Naive thymus-derived CD8-positive, alpha-beta T cell (primary cell): Measurements from ENCODE around the gene MRPL45. TPM values are rescaled to one million over a fixed set of nuclear protein-coding genes. Genes with fewer than 3 reads are reported as not detected.

Source experiments
- ATAC-seq, 2 donors: fragments of 150-1000 bp; cut with Tn5 transposase in 1 of 2; sonication (Bioruptor Pico), chemical (Tn5 transposase) in 1 of 2; 1 replicate in 1 of 2; 2 replicates in 1 of 2; pipeline ENCODE4 v1.10.0; 2021; ENCODE audit warnings: mild to moderate bottlenecking in 2 of 2, moderate library complexity in 2 of 2
- POLR2A ChIA-PET: fragments of 350-600 bp; sonication (Branson Sonifier 250); formaldehyde crosslinking; loops from one replicate; lab custom pipeline; 2021; ENCODE audit warnings: antibody characterized with exemption; lab: Charles Lee
- DNase-seq, 10 donors: peaks; one replicate each; pipeline versions ENCODE4 v3.0.0 to v3.0.0-alpha.2; 2020 to 2022
- H3K27ac Mint-ChIP-seq, 10 donors: one replicate each; pipeline ENCODE4 v1.8.0; 2020 to 2022; ENCODE audit warnings: mild to moderate bottlenecking in 10 of 10, mixed read lengths in 10 of 10, moderate library complexity in 4 of 10, inconsistent platforms in 1 of 10
- H3K27me3 Mint-ChIP-seq, 5 donors: one replicate each; pipeline ENCODE4 v1.8.0; 2021 to 2022; ENCODE audit warnings: mixed read lengths in 5 of 5
- H3K36me3 Mint-ChIP-seq, 3 donors: one replicate each; pipeline ENCODE4 v1.8.0; 2020 to 2022; ENCODE audit warnings: mixed read lengths in 3 of 3, mild to moderate bottlenecking in 2 of 3, inconsistent platforms in 1 of 3
- H3K4me1 Mint-ChIP-seq, 4 donors: one replicate each; pipeline ENCODE4 v1.8.0; 2021 to 2022; ENCODE audit warnings: mixed read lengths in 4 of 4
- H3K4me3 Mint-ChIP-seq, 10 donors: one replicate each; pipeline ENCODE4 v1.8.0; 2020 to 2022; ENCODE audit warnings: mild to moderate bottlenecking in 10 of 10, mixed read lengths in 10 of 10, moderate library complexity in 6 of 10, inconsistent platforms in 1 of 10
- H3K9me3 Mint-ChIP-seq, 9 donors: one replicate each; pipeline ENCODE4 v1.8.0; 2020 to 2022; ENCODE audit warnings: mixed read lengths in 9 of 9, mild to moderate bottlenecking in 3 of 9, inconsistent platforms in 1 of 9, moderate library complexity in 1 of 9
- polyA plus RNA-seq, 3 donors: library from polyadenylated mRNA; unstranded; fragments of 300-500 nt; fragmentation: Illumina TruSeq; gene quantifications; one replicate each; pipeline ENCODE4 v1.2.3, GENCODE V29; 2021
- total RNA-seq, 8 experiments: library from RNA in 2 of 8; stranded (reverse) in 2 of 8; gene quantifications; one replicate each; pipeline ENCODE4 v1.2.3 and lab custom pipeline; 2021 to 2026

MRPL45 gene
- total and polyA plus RNA-seq, 5 experiments from 2014 or later = 21.6 to 34.7 (median 24.0) TPM

DNA sequence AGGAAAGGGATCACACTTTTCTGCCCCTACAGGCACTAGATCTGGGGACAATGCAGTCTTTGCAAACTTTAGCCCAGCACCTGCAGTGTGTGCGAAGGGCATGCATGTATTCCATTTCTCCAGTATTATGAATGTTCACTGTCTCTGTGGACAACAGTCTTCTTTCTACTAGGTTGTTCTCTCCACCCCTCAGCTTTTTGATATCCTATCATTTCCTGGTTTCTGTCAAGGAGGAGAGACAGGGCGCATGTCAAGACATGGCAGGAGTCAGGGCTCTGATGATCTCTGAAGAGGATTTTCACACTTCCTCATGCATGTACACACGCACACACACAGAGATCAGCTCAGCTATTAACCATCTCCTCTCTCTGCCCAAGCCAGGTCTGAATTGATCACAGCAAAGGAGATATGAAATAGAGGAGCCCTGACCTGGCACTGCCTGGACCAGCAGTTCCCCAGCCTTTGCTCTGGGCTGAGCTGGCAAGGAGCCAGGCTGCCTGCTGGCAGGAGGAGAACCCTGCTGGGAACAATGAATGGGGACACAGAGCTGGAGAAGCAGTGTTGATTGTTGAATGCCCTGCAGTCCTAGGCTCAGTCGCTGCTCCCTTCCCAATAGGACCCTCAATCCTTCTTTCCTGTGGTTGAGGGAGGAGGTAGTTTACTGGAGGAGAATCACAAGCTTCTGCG, 44.2 kb downstream of the MRPL45 start:
- POLR2A ChIA-PET = no interaction called here
- H3K4me1 Mint-ChIP-seq = peaks cover 0 to 2% (median 0%) of the 10 kb centered on the region in 4 donors
- H3K27me3 Mint-ChIP-seq = peaks cover 0 to 13% (median 5%) of the 10 kb centered on the region in 5 donors
- no peak for ATAC-seq
- H3K27ac Mint-ChIP-seq = no peak overlapping the region
- DNase-seq = no peak
- H3K36me3 Mint-ChIP-seq = no peaks in the 10 kb centered on the region
- no peak overlapping the region for H3K4me3 Mint-ChIP-seq
- H3K9me3 Mint-ChIP-seq = no peaks in the 10 kb centered on the region

DNA sequence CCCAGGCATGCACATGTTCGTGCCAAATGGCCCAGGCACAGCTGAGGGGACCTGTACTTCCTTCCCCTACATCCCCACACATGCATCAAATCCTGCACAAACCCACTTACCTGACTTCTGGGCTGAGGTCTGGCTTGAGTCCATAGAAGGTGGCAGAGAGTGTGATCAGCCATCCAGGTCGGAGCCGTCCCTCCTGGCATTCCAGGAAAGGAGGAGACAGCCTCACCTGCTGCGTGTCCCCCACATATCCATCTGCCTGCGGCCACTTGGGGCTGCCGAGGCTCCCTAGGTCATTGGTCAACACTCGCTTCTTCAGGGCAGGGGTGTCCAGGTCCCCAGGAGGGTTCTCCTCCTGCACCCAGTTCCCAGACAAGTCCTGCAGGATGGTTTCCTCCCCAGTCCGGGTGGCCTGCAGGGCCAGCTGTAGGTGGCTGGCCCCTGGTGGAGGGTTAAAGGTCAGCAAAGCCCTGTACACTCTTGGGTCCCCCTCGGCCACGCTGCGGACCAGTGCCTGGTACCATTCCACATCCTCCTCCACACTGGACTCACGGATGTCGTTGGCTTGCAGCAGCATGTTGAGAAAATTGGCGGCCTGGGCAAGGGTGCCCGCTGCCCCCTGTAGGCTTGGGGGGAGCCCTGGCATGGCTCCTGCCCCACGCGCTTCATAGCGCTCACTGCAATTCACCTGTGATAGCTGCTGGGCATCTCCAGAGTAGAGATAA, 46.1 kb downstream of the MRPL45 start:
- H3K4me1 Mint-ChIP-seq = no peaks in the 10 kb centered on the region
- POLR2A ChIA-PET = no interaction called here
- no peaks in the 10 kb centered on the region for H3K9me3 Mint-ChIP-seq
- ATAC-seq = no peak
- peaks cover 0 to 13% (median 2%) of the 10 kb centered on the region in 5 donors for H3K27me3 Mint-ChIP-seq
- H3K27ac Mint-ChIP-seq = no peak overlapping the region
- no peak for DNase-seq
- H3K4me3 Mint-ChIP-seq = no peak overlapping the region
- H3K36me3 Mint-ChIP-seq = no peaks in the 10 kb centered on the region

DNA sequence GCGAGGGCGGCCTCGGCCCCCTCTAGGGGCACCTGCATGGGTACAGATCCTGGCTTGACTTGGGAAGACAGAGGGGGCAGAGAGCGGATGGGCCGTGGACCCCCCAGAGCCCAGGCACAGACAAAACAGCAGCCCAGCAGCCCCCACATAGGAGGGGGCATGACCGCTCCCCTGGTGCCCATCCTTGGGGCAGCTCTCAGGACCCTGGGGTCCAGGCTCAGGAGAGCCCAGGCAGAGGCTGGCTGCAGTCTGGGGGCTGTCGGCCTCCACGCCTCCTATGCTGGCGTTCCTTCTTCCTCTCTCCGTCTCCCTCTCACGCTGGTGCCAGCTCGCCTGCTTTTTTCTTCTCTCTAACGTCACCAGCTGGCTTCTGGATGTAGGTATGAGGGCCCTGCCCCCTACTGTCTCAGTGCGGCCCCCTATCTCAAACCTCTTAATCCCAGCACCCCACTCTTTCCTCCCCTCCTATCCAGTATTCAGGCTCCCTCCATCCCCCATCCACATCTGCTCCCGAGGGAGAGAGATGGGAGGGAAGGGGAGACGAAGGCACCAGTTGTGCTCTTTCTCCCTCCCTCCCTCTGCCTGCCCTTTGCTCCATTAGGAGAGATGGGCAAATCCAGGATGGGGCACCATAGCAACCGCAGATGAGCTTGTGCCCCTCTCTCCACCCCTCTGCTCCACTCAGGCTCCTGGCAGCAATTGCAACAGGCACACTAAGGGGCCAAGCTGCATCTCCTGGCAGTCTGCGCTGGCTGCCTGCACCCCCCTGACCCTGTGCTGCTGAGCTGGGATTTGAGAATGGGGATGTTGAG, 46.8 kb downstream of the MRPL45 start, which contains the start of gene GPR179:
GPR179 (minus strand) TSS at position 349 of the 812 bp plus-strand sequence; CDS start at position 182, 167 bp downstream.
- Mint-ChIP-seq H3K27me3 (peaks cover 0 to 13% (median 2%) of the 10 kb centered on the region in 5 donors), H3K36me3 (no peaks in the 10 kb centered on the region), H3K4me1 (peaks cover 0 to 1% (median under 1%) of the 10 kb centered on the region in 4 donors), H3K9me3 (no peaks in the 10 kb centered on the region), H3K27ac (no peak within 1 kb of the TSS), H3K4me3 (no peak within 1 kb of the TSS)
- POLR2A ChIA-PET = no interaction called here
- DNase-seq (no peak), ATAC-seq (no peak)

DNA sequence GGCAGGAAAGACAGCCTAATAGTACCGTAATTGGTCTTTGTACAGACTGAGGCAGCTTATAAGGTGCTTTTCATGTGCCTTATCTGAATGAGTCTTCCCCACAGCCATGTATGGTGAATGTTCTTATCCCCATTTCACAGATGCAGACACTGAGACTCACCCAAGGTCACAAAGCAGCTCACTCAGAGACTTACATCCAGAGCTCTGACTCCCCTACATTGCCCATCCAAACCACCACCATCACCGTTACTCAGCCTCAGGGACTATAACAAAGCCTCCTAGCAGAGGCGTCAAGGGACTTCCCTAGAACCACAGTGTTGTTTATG, 47.4 kb downstream of the MRPL45 start:
- no peak overlapping the region for H3K27ac Mint-ChIP-seq
- H3K4me3 Mint-ChIP-seq = no peak overlapping the region
- no peak for ATAC-seq
- H3K36me3 Mint-ChIP-seq = no peaks in the 10 kb centered on the region
- H3K4me1 Mint-ChIP-seq = peaks cover 4 to 6% (median 4%) of the 10 kb centered on the region in 4 donors
- POLR2A ChIA-PET = no interaction called here
- no peaks in the 10 kb centered on the region for H3K9me3 Mint-ChIP-seq
- H3K27me3 Mint-ChIP-seq = peaks cover 0 to 13% (median 2%) of the 10 kb centered on the region in 5 donors
- no peak for DNase-seq

DNA sequence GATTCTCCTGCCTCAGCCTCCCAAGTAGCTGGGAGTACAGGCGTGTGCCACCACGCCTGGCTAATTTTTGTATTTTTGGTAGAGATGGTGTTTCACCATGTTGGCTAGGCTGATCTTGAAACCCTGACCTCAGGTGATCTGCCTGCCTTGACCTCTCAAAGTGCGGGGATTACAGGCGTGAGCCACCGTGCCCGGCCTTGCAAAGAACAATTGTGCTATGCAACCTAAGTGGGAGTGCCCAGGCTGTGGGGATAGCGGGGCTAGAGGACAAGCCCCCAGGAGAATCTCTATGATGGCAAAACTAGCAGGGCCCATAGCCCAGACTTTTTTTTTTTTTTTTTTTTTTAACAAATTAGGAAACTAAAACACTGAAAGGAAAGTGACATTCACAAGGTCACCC, 48.8 kb downstream of the MRPL45 start:
- ATAC-seq (no peak), DNase-seq (no peak)
- H3K4me3 Mint-ChIP-seq = no peak overlapping the region
- H3K27me3 Mint-ChIP-seq = peaks cover 0 to 13% (median 2%) of the 10 kb centered on the region in 5 donors
- peaks cover 4 to 9% (median 5%) of the 10 kb centered on the region in 4 donors for H3K4me1 Mint-ChIP-seq
- no peaks in the 10 kb centered on the region for H3K36me3 Mint-ChIP-seq
- H3K9me3 Mint-ChIP-seq = no peaks in the 10 kb centered on the region
- H3K27ac Mint-ChIP-seq = no peak overlapping the region
- POLR2A ChIA-PET = interaction anchor here (0.7 kb wide), 1 partner anchor 20 kb away, joined by 6 read pairs; no protein-coding TSS in a partner anchor

DNA sequence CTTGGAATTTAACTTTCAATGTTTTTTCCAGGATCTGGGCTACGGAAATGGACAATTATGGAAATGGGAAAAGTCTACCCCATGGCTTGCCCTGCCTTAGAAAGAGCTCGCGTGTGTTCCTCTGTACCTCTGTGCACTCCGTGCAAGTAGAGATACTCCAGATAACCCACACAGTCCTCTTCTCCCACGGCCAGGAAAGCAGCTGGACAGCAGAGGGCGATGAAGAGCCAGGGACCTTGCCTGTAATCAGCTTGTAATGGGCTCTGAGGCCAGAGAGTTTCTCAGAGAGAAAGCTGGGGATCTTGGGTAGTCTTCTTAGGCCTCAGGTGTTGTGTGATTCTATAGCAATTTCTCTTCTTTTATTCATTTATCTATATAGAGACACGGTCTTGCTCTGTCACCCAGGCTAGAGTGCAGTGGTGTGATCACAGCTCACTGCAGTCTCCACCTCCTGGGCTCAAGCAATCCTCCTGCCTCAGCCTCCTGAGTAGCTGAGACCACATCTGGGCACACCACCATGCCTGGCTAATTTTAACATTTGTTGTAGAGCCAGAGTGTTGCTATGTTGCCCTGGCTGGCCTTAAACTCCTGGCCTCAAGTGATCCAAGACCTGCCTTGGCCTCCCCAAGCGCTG, 52.2 kb downstream of the MRPL45 start:
- ATAC-seq (peak; percentile 55 to 69), DNase-seq (peak; percentile 67 to 90 (median 80))
- Mint-ChIP-seq H3K27me3 (peaks cover 0 to 5% (median 0%) of the 10 kb centered on the region in 5 donors), H3K36me3 (no peaks in the 10 kb centered on the region), H3K4me3 (peak overlapping the region in 2 of 10 donors; percentile 7 to 16), H3K27ac (peak overlapping the region in 4 of 10 donors; percentile 7 to 69 (median 12)), H3K9me3 (no peaks in the 10 kb centered on the region), H3K4me1 (peaks cover 13 to 30% (median 26%) of the 10 kb centered on the region in 4 donors)
- POLR2A ChIA-PET = interaction anchor here (0.5 to 2.3 kb wide), 4 partner anchors 62 to 77 kb away, joined by 3 to 26 read pairs (median 4); no protein-coding TSS in a partner anchor

DNA sequence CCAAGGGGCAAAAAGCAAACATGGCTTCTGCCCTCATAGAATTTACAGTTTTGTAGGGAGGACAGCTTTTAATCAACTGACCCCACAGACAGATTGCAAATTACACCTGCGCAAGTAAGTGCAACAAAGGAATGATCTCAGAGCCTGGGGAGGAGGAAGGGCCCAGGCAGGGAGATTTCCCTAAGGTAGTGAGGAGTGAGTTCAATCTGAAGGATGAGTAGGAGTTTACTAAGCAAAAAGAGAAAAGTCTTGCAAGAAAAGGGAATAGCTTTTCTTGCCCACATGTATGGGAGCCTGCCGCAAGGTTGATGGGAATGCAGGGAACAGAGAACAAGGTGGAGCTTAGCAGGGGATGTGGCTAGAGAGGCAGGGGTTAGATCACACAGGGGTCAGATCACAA, 53.1 kb downstream of the MRPL45 start:
- peak overlapping the region in 8 of 10 donors; percentile 18 to 96 (median 42) for H3K4me3 Mint-ChIP-seq
- H3K27me3 Mint-ChIP-seq = no peaks in the 10 kb centered on the region
- H3K36me3 Mint-ChIP-seq = no peaks in the 10 kb centered on the region
- peak overlapping the region in 3 of 10 donors; percentile 28 to 69 (median 49) for H3K27ac Mint-ChIP-seq
- no peak for ATAC-seq
- peaks cover 19 to 38% (median 34%) of the 10 kb centered on the region in 4 donors for H3K4me1 Mint-ChIP-seq
- DNase-seq = no peak
- no peaks in the 10 kb centered on the region for H3K9me3 Mint-ChIP-seq
- POLR2A ChIA-PET = interaction anchor here (2.3 kb wide), 1 partner anchor 64 kb away, joined by 26 read pairs; no protein-coding TSS in a partner anchor

DNA sequence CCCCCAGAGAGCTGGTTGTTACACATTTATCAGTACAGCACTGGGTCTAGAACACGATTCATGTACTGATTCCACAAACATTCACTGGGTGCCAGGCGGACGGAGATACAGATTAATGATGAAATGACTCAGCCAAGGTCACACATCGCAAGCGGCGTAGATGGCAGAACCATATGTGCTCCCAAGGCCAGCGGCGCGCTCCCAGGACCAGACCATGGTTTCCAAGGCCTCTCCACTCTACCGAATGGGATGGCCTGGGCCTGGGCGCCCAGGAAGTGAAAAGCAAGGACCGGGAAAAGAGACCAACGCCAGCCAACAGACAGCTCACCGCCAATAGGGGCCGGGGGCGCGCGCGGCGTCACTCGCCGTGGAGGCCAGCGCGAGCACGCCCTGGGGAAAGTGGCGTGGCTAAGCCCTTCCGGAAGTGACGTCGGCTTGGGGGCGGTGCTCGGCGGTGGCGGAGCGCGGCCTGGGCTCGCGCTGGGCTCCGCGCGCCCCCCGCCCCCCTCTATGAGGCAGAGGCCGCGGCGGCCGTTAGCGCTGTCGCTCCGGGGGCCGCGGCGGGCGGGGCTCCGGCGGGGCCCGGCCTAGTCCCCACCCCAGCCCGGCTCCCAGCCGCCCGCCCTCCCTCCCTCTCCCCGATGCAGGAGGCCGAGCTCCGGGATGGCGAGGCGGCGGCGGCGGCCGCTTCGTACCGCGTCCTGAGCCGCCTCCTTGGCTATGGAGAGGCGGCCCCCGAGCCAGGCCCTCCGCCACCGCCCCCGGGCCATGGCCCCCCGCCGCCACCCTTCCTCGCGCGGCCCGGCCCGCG, 54.6 kb downstream of the MRPL45 start, which contains the start of gene SOCS7:
SOCS7 (plus strand) TSS at position 433 of the 811 bp plus-strand sequence; CDS start at position 642, 209 bp downstream.
- ATAC-seq = peak; percentile 83 to 89
- Mint-ChIP-seq H3K4me1 (peaks cover 23 to 49% (median 43%) of the 10 kb centered on the region in 4 donors), H3K9me3 (no peaks in the 10 kb centered on the region), H3K4me3 (peak within 1 kb of the TSS; percentile 89 to 98 (median 93)), H3K36me3 (no peaks in the 10 kb centered on the region), H3K27ac (peak within 1 kb of the TSS; percentile 84 to 98 (median 94)), H3K27me3 (no peaks in the 10 kb centered on the region)
- POLR2A ChIA-PET = interaction anchor here (1.0 to 2.5 kb wide), 2 partner anchors 12 to 62 kb away, joined by 4 to 12 read pairs; no protein-coding TSS in a partner anchor
- peak; percentile 85 to 95 (median 90) for DNase-seq

DNA sequence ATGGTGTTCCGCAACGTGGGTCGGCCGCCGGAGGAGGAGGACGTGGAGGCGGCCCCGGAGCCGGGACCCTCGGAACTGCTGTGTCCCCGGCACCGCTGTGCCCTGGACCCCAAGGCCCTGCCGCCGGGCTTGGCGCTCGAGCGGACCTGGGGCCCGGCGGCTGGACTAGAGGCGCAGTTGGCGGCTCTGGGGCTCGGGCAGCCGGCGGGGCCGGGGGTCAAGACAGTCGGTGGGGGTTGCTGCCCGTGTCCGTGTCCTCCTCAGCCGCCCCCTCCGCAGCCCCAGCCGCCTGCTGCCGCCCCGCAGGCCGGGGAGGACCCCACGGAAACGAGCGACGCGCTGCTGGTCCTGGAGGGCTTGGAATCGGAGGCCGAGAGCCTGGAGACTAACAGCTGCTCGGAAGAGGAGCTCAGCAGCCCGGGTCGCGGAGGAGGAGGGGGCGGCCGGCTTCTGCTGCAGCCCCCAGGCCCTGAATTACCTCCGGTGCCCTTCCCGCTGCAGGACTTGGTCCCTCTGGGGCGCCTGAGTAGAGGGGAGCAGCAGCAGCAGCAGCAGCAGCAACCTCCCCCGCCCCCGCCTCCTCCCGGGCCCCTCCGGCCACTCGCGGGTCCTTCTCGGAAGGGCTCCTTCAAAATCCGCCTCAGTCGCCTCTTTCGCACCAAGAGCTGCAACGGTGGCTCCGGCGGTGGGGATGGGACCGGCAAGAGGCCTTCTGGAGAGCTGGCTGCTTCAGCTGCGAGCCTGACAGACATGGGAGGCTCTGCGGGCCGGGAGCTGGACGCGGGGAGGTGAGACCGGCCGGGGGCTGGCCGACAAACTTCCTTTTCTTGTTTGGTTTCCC, 55.5 kb downstream of the MRPL45 start:
- Mint-ChIP-seq H3K36me3 (no peaks in the 10 kb centered on the region), H3K4me1 (peaks cover 28 to 57% (median 51%) of the 10 kb centered on the region in 4 donors), H3K27me3 (no peaks in the 10 kb centered on the region), H3K9me3 (no peaks in the 10 kb centered on the region), H3K4me3 (peak overlapping the region; percentile 71 to 91 (median 84)), H3K27ac (peak overlapping the region in 8 of 10 donors; percentile 19 to 89 (median 65))
- POLR2A ChIA-PET = interaction anchor here (2.5 kb wide), 1 partner anchor 61 kb away, joined by 12 read pairs; no protein-coding TSS in a partner anchor
- peak; percentile 3 to 23 for ATAC-seq
- peak in 5 of 10 donors; percentile 9 to 28 (median 13) for DNase-seq

DNA sequence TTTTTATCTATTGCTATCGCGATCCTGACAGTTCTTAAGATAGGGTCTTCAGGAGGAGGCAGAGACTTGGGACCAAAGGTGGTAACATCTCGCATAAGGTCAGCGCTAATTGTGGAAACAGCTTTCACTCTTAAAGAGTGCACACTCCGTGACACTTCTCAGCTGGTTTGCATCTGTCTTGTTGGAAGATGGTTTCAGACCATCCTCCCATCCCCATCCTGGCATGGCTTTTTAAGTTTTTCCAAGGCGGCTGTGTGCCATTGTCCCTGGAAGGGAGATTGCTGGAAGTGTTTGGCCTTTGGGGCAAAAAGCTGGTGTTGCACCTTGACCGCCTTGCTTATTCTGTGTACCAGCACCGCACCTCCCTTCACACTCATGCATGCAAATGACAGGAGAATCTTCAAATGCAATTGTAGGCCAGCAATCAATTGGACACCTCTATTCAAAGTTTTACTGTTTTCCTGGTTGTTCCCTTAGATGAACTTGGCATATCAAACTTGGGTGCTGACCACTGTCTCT, 56.2 kb downstream of the MRPL45 start:
- Mint-ChIP-seq H3K4me1 (peaks cover 30 to 64% (median 54%) of the 10 kb centered on the region in 4 donors), H3K36me3 (no peaks in the 10 kb centered on the region), H3K27ac (peak overlapping the region in 8 of 10 donors; percentile 19 to 89 (median 65)), H3K9me3 (no peaks in the 10 kb centered on the region), H3K4me3 (peak overlapping the region; percentile 71 to 91 (median 84)), H3K27me3 (no peaks in the 10 kb centered on the region)
- peak in 1 of 10 donors; percentile 9 for DNase-seq
- no peak for ATAC-seq
- POLR2A ChIA-PET = interaction anchor here (2.5 kb wide), 1 partner anchor 61 kb away, joined by 12 read pairs; no protein-coding TSS in a partner anchor
